GM18868 (cell line): Measurements from ENCODE around the gene ZNF583.

Experiments used
- ATAC-seq: cut with Tn5 transposase; IDR thresholded peaks from one replicate; pipeline ENCODE4 v1.9.1; 2021; ENCODE audit warnings: mild to moderate bottlenecking, moderate library complexity; ENCODE audit not compliant: unreplicated experiment

The ZNF583 gene

DNA sequence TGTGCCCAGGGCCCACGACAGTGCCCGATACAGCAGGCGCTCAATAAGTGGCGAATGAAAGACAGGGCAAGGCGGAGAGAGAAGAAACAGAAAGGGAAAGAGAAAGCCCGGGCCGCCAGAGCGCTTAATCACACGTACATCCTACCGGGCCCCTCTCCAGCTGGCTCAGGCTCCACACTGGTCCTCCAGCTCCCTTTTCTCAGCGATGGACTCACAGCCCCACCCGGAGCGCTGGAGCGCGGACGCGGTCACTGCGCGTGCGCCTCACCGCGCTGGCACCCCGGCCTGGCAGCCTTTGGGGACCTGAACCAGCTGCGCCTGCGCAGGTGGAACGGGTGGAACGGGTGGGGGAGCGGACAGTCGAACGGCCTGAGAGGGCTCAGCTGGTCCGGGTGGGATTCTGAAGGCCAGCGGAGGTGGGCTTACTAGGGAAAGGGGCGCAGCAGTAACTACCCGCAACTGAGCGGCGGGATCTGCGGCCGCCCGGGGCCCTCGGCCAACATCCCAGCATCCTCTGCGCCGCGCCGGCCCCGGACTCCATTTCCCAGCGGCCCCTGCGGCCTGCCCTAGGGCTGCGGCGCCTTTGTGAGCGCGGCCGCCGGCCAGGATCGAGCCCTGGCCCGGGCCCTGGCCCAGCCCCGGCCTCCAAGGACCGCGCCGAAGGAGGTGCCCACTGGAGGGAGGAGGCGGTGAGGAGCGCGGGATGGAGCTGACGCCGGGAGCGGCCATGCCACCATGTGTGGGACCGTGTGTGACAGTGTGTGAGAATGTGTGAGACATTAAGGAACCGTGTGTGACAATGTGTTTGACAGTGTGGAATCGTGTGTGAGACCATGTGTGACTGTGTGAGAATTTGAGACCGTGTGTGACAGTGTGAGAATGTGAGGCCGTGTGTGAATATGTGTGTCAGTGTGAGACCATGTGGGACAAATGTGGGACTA is at the start of gene ZNF583:
Gene ZNF583, plus strand, starts transcription at position 569 of the 941 bp plus-strand sequence. CDS start 2,783 bp downstream, outside the sequence.
- ATAC-seq = peak; percentile 86

DNA sequence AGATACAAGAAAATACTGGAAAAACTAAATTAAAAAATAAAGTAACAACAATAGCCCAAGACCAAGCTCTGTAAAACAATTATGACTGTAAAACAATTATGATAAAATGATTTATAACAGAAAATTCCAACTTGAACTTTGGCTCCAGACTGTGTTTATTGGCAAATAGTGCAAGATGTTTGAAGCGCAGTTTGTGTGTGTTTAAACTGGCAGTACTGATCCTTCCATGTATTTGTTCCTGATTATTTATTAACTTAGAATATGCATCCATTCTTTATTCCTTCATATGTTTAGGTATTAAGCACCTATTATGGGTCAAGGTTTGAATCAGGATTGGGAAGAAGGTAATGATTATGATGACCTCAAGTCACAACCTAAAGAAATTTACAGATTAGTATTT is 48.6 kb upstream of the ZNF583 start:
- no peak for ATAC-seq

DNA sequence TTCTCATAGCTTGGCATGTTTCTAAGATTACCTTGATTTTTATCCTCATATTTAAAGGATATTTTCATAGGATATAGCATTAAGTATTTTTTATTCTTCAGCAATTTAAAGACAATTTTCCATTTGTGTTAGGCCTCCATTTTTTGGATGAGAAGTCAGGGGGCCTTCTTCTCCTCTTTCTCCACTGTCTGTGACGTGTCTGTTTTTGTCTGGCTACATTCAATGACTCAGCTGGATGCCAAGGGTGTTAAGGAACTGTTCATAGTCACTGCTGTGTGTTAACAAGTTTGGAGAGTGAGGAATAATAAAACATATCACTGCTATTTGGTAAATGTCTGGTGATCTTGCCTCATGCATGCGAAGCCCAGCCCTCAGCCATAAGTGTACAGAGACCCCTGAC is 47.2 kb upstream of the ZNF583 start:
- ATAC-seq = no peak

DNA sequence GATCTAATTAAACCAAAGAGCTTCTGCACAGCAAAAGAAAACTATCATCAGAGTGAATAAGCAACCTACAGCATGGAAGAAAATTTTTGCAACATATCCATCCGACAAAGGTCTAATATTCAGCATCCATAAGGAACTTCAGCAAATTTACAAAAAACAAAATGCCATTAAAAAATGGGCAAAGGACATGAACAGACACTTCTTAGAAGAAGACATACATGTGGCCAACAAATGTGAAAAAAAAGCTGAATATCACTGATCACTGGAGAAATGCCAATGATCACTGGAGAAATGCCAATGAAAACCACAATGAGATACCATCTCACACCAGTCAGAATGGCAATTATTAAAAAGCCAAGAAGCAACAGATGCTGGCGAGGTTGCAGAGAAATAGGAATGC is 43.3 kb upstream of the ZNF583 start:
- no peak for ATAC-seq

DNA sequence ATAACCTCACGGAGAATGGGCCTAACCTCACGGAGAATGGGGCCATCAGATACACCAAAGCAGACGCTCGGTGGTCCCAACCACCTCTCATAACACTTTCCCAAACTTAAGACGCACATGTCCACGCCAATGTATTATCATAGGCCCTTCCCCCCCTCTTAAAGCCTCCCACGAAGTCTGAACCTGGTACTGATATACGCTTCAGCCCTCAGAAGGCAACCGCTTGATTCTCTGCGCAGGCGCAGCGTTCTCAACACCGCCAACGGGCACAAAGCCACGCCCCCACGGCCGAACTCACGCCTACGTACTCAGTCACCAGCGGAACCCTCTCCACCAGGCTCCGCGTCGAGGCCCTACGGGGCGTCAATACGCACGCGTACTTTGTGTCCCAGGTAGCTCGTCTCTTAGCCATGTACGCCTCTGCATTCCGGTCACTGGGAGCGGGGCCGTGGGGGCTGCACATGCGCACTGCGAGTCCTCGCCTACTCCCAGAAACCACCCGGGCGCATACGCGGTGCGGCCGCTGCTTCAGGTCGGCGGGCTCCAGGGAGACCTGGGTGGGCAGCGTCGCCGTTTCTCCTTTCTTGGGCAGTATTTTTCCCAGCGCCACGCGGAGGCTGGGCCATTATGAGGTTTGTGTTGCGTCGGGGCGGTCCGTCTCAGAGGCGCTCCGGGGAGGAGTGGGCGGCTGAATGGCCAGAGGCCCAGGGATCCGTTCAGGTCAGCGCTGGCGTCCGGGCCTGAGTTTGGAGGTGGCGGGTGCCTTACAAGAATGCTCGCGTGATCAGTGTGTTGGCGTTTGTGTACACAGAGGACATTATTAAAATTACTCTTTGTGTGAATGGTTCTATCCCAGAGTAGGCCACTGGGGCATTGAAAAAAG is 36.1 kb upstream of the ZNF583 start:
- ATAC-seq = peak; percentile 96

DNA sequence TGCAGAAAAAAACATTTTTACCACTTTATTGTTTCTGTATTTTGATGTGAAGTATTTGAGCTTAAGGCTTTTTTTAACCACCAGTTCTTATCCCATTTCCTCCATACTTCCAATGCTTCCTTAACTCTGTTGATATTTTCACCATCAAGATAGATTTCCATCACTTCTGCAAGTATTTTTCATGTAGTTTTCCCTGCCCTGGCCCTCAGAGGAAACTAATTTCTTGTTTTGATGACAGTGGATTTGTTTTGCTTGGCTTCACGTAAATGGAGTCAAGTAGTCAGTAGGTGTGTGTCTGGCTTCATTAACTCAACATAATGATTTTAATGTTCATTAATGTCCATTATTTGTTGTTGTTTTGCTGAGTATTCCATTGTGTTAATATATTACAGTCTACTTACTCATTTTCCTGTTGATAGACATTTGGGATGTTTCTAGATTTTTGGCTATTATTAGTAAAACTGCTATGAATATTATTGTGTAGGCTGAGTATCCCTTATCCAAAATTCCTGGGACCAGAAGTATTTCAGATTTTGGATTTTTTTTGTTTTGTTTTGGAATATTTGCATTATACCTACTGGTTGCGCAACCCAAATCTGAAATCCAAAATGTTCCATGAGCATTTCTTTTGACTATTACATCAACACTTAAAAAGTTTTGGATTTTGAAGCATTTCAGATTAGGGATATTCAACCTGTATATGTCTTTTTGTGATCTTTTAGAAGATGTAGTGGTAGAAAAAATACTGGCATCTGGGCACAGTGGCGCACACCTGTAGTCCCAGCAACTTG is 34.1 kb upstream of the ZNF583 start:
- ATAC-seq = no peak

DNA sequence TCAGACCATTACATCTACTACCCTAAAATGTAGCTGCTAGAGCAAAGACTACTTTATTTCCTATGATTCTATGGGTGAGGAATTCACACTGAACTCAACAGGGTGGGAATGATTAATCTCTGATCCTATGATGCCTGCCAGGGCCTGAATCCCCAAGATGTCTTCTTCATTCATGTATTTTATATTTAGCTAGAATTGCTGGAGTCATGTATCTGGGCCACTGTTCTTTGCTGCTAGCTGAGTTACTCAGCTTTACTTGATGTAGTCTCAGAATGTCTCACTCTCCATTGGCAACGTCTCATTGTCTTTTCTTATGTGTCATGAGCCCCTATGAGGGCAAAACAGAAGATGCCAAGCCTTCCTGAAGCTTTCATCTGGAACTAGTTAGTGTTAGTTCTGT is 31.9 kb upstream of the ZNF583 start:
- no peak for ATAC-seq

DNA sequence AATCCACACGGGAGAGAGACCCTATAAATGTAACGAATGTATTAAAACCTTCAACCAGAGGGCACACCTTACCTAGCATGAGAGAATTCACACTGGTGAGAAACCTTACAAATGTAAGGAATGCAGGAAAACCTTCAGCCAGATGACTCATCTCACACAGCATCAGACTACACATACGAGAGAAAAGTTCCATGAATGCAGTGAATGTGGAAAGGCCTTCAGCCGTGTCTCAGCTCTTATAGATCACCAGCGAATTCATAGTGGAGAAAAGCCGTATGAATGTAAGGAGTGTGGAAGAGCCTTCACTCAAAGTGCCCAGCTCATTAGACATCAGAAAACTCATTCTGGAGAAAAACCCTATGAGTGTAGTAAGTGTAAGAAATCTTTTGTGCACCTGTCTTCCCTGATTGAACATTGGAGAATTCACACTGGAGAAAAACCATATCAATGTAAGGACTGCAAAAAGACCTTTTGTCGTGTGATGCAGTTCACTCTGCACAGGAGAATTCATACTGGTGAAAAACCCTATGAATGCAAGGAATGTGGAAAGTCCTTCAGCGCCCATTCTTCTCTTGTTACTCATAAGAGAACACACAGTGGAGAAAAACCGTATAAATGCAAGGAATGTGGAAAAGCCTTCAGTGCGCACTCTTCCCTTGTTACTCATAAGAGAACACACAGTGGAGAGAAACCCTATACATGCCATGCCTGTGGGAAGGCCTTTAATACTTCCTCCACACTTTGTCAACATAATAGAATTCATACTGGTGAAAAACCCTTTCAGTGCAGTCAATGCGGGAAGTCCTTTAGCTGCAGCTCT is 26.8 kb upstream of the ZNF583 start:
- no peak for ATAC-seq

DNA sequence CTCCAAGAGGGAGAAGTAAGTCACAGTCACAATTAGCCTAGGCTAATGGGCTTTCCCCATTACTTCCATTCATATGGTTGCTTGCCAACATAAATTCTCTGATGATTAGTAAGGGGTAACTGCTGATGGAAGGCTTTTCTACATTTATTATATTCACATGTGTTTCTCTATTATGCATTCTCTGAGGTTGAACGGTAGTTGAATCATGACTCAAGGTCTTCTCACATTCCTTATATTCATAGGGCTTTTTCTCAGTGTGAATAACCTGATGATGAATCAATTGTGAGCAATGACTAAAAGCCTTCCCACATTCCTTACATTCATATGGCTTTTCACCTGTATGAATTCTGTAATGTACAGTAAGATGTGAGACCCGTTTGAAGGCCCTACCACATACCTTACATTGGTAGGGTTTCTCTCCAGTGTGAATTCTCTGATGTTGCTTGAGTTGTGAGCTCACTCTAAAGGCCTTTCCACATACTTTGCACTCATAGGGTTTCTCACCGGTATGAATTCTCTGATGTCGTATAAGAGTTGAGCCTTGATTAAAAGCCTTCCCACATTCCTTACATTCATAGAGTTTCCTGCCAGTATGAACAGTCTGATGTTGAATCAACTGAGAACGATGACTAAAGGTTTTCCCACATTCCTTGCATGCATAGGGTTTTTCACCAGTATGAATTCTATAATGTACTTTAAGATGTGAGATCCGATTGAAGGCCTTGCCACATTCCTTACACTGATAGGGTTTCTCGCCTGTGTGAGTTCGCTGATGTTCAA is 20.1 kb upstream of the ZNF583 start:
- no peak for ATAC-seq

DNA sequence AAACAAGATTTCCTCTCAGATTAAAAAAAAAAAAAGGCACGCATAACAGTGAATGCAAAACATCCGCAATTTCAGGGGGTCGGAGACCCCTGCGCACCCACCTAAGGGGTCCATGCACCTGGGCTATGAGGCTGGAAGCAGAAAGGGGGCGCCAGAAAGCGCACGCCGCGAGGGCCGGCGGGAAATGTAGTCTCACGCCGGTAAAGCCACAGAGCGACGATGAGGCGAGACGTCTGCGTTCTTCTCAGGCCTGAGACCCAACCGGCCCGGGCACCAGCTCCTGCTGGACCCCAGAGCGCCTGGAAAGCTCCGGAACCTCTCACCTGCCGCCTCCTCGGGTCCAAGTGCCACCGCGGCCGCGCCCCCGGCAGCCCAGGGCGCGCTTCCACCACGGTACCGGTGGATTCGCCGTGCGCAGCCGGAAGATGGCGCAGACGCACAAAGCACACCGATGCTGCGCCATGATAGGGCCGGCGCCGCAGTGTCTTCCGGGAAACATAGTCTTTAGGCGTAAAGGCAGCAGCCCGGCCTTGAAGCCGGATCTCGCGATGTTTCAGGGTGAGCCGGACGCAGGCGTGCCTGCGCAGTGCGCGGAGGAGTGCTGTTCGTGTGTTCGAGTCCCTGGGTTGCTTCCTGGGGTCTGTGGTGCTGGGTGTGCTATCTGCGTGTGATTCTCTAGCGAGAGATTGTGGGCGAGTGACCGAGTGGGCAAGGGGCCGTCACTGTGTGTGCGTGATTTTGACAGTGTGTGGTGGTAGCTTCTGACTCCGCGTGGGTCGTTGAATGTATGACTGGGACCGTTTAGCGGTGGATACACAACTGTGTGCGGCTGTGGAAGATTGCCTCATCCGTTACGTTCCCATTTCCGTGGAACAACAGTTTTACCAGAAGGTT is 10.8 kb upstream of the ZNF583 start, which contains the start of gene ZNF582:
Gene ZNF582, minus strand, starts transcription at position 416 of the 894 bp plus-strand sequence. CDS start 1,782 bp downstream, outside the sequence.
- ATAC-seq = peak; percentile 97

DNA sequence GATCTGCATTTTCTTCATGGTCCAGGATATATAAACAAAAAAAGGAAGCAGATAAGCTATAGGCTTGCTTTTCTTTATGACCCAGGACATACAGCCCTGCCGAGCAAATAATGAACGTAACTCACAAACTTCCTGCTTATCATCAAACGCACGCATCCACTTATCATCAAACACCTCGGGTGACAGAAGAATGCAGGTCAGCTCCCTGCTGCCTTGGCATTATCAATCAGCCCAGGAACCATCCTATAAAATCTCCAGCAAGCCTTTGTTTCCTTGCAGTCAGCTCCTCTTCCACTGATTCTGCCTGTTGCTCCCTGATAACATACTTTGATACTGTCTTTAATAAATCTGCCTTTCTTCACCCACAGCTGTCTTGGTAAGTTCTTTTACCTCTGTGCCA is 5.3 kb upstream of the ZNF583 start:
- ATAC-seq = no peak

DNA sequence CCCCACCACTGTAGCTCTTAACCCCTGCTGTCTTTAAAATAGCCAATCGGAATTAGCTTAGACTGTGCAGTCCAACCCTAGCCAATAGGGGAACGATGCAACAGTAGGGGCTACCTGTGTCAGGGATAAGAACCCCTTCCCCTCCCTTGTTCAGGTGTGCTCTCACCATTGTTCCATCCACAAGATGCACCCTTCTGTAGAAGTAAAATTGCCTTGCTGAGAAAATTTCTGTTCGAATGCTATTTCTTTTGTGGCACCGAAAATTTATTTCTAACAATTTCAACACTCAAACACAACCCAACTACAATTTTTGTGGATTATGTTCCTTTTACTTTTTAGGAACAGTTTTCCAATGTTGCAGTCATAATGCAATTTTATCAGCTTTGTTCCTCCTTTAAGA is 3.6 kb upstream of the ZNF583 start:
- ATAC-seq = no peak

DNA sequence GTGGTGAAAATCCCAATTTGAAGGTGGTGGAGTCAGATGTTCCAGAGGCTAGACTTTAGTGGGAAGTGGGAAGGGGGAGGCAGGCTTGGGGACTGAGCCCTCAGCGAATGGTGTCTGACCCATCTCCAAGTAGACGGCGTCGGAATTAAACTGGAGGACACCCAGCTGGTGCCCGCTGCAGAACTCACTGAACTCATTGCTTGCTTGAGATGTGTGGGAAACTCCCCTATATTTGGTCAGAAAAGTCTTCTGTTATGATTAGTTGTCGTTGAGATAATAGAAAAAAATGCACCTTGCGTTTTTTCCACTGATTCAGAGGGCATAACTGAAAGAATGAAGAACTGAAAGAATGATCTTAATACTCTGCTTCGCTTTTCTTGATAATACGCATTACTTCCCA is 871 bp upstream of the ZNF583 start:
- ATAC-seq = peak; percentile 4

DNA sequence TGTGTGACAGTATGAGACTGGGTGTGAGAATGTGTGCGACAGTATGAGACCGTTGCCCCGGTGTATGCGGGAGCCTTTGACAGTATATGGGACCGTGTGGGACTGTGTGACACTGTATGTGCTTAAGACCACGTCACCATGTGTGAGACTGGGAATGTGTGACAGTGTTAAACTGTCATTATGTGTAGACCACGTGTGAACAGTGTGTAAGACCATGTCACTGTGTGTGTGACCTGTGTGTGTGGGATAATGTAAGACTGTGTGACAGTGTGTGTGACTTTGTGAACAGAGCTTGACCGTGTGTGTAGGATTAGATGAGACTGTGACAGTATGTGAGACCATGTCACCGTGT is 549 bp downstream of the ZNF583 start:
- ATAC-seq = no peak

DNA sequence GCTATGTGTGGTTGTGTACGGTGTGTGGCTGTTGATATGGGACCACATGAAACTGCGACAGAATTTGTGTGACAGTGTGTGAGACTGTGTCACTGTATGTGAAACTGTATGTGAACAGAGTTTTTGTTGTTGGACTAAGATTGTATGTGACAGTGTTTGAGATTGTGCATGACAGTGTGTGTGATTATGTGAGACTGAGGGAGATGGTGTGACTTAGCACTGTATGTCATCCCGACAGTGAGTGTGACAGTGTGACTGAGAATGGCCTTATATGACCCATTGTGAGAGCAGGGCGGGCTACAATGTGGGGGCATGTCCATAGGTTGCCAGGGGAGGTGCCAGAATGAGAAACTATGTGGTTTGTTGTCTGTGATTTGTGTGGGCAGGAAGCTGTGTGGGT is 930 bp downstream of the ZNF583 start:
- no peak for ATAC-seq

DNA sequence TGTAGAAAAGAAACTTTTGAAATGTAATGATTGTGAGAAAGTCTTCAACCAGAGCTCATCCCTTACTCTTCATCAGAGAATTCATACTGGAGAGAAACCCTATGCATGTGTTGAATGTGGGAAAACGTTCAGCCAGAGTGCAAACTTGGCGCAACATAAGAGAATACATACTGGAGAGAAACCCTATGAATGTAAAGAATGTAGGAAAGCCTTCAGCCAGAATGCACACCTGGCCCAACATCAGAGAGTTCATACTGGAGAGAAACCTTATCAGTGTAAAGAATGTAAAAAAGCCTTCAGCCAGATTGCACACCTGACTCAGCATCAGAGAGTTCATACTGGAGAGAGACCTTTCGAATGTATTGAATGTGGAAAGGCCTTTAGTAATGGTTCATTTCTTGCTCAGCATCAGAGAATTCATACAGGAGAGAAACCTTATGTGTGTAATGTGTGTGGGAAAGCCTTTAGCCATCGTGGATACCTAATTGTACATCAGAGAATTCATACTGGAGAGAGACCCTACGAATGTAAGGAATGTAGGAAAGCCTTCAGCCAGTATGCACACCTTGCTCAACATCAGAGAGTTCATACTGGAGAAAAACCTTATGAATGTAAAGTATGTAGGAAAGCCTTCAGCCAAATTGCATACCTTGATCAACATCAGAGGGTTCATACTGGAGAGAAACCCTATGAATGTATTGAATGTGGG is 19.3 kb downstream of the ZNF583 start:
- ATAC-seq = no peak

DNA sequence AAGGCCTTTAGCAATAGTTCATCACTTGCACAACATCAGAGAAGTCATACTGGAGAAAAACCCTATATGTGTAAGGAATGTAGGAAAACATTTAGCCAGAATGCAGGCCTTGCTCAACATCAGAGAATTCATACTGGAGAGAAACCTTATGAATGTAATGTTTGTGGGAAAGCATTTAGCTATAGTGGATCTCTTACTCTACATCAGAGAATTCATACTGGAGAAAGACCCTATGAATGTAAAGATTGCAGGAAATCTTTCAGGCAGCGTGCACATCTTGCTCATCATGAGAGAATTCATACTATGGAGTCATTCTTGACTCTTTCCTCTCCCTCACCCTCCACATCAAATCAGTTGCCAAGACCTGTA is 19.8 kb downstream of the ZNF583 start:
- no peak for ATAC-seq
